OCI-LY1 (cell line): Measurements from ENCODE around the gene PTH1R.

Experiments used
- H2AFZ ChIP-seq: fragments of 200-600 bp; sonication (generic), shearing (Covaris generic); 2 replicates; pipeline ENCODE4 v1.6.0; 2014; ENCODE audit warnings: antibody characterized with exemption, mild to moderate bottlenecking, low read length
- H3F3A ChIP-seq: fragments of 200-600 bp; sonication (generic), shearing (Covaris generic); 2 replicates; pipeline ENCODE4 v1.6.0; 2014; ENCODE audit warnings: mild to moderate bottlenecking, antibody characterized with exemption, low read length, moderate library complexity; ENCODE audit not compliant: insufficient read depth
- H3K27ac ChIP-seq: fragments of 200-600 bp; sonication (generic); 2 replicates; pipeline ENCODE4 v1.5.1; 2014; ENCODE audit warnings: low read length, mixed run types, mild to moderate bottlenecking, low read depth; ENCODE audit not compliant: poor library complexity, severe bottlenecking
- H3K27me3 ChIP-seq: fragments of 200-600 bp; sonication (generic); 2 replicates; pipeline ENCODE4 v1.6.0; 2014; ENCODE audit warnings: antibody characterized with exemption, mild to moderate bottlenecking, low read length, moderate library complexity; ENCODE audit not compliant: insufficient read depth
- H3K36me3 ChIP-seq: fragments of 200-600 bp; sonication (generic); 2 replicates; pipeline ENCODE4 v1.6.1; 2014; ENCODE audit warnings: mild to moderate bottlenecking, antibody characterized with exemption, low read length, moderate library complexity, mixed read lengths; ENCODE audit not compliant: insufficient read depth
- H3K4me1 ChIP-seq: fragments of 200-600 bp; sonication (generic); 2 replicates; pipeline ENCODE4 v1.5.1; 2014; ENCODE audit warnings: mild to moderate bottlenecking, low read length, moderate library complexity; ENCODE audit not compliant: insufficient read depth, severe bottlenecking
- H3K4me2 ChIP-seq: fragments of 200-600 bp; sonication (generic), shearing (Covaris generic); 2 replicates; pipeline ENCODE4 v1.6.1; 2014; ENCODE audit warnings: low read length
- H3K4me3 ChIP-seq: fragments of 200-600 bp; sonication (generic); 2 replicates; pipeline ENCODE4 v1.5.1; 2014; ENCODE audit warnings: low read length, low read depth, mild to moderate bottlenecking, mixed read lengths; ENCODE audit not compliant: poor library complexity, severe bottlenecking
- H3K79me2 ChIP-seq: fragments of 200-600 bp; shearing (Covaris generic); 2 replicates; pipeline ENCODE4 v1.6.1; 2016; ENCODE audit warnings: mixed run types, low read length, mixed read lengths; ENCODE audit not compliant: insufficient read depth
- H3K9ac ChIP-seq: fragments of 200-600 bp; sonication (generic), shearing (Covaris generic); 2 replicates; pipeline ENCODE4 v1.6.1; 2014; ENCODE audit warnings: mild to moderate bottlenecking, low read length, mixed read lengths
- H3K9me2 ChIP-seq: fragments of 200-600 bp; sonication (generic), shearing (Covaris generic); 2 replicates; pipeline ENCODE4 v1.6.1; 2014; ENCODE audit warnings: low read depth, mild to moderate bottlenecking, low read length, mixed read lengths
- H3K9me3 ChIP-seq: fragments of 200-600 bp; shearing (Covaris generic); 2 replicates; pipeline ENCODE4 v1.6.1; 2014; ENCODE audit warnings: low read length, mixed read lengths
- H4K20me1 ChIP-seq: fragments of 200-600 bp; sonication (generic), shearing (Covaris generic); 2 replicates; pipeline ENCODE4 v1.6.0; 2016; ENCODE audit warnings: mild to moderate bottlenecking, low read length; ENCODE audit not compliant: insufficient read depth
- CTCF ChIP-seq: fragments of 200-600 bp; sonication (generic), shearing (Covaris generic); IDR thresholded peaks from 2 replicates; pipeline ENCODE4 v1.5.1; 2017; ENCODE audit warnings: mild to moderate bottlenecking, antibody characterized with exemption, low read length, moderate library complexity, mixed read lengths
- EZH2 ChIP-seq: fragments of 200-600 bp; sonication (generic), shearing (Covaris generic); IDR thresholded peaks from 2 replicates; pipeline ENCODE4 v1.8.0; 2017; ENCODE audit warnings: borderline replicate concordance, mixed run types, mild to moderate bottlenecking, antibody characterized with exemption, low read length, moderate library complexity, mixed read lengths

The PTH1R gene

GRCh38 chr3:46831316-46831715 lies 46.2 kb upstream of the PTH1R start:
- no peak for TF ChIP-seq EZH2
- no peak for TF ChIP-seq CTCF
- Histone ChIP-seq H3K9ac (no peak overlapping the region), H3K4me1 (no peaks in the 10 kb centered on the region), H3F3A (no peaks in the 10 kb centered on the region), H2AFZ (no peak overlapping the region), H3K9me3 (no peaks in the 10 kb centered on the region), H3K9me2 (no peaks in the 10 kb centered on the region), H3K4me3 (no peak overlapping the region), H4K20me1 (no peaks in the 10 kb centered on the region), H3K27ac (no peak overlapping the region), H3K36me3 (no peaks in the 10 kb centered on the region), H3K79me2 (no peaks in the 10 kb centered on the region), H3K27me3 (no peaks in the 10 kb centered on the region; the same call in 1 of the 2 replicates), H3K4me2 (no peak overlapping the region)

- TF ChIP-seq CTCF: no peak
- TF ChIP-seq EZH2: no peak
- no peaks in the 10 kb centered on the region for H3K9me2 ChIP-seq
- no peaks in the 10 kb centered on the region for H3K79me2 ChIP-seq
- no peak overlapping the region for H3K4me2 ChIP-seq
- H3K4me3 ChIP-seq: no peak overlapping the region
- no peak overlapping the region for H2AFZ ChIP-seq
- H3K9me3 ChIP-seq: no peaks in the 10 kb centered on the region
- no peak overlapping the region for H3K9ac ChIP-seq
- no peaks in the 10 kb centered on the region for H3K36me3 ChIP-seq
- no peak overlapping the region for H3K27ac ChIP-seq
- no peaks in the 10 kb centered on the region for H4K20me1 ChIP-seq
- no peaks in the 10 kb centered on the region for H3K4me1 ChIP-seq
- no peaks in the 10 kb centered on the region; the same call in 1 of the 2 replicates for H3K27me3 ChIP-seq
- no peaks in the 10 kb centered on the region for H3F3A ChIP-seq
Measured at GRCh38 chr3:46831841-46832240, 45.7 kb upstream of the PTH1R start.

GRCh38 chr3:46833346-46834300 lies 43.9 kb upstream of the PTH1R start:
- H3K4me1 ChIP-seq: no peaks in the 10 kb centered on the region
- no peaks in the 10 kb centered on the region; the same call in 1 of the 2 replicates for H3K9me3 ChIP-seq
- TF ChIP-seq CTCF (no peak), EZH2 (no peak)
- no peaks in the 10 kb centered on the region for H3K79me2 ChIP-seq
- H3K4me2 ChIP-seq: no peak overlapping the region
- no peaks in the 10 kb centered on the region; the same call in 1 of the 2 replicates for H3K27me3 ChIP-seq
- no peak overlapping the region for H3K4me3 ChIP-seq
- no peaks in the 10 kb centered on the region for H3K9me2 ChIP-seq
- H3K9ac ChIP-seq: no peak overlapping the region
- no peak overlapping the region for H3K27ac ChIP-seq
- no peaks in the 10 kb centered on the region for H3K36me3 ChIP-seq
- H3F3A ChIP-seq: no peaks in the 10 kb centered on the region
- H4K20me1 ChIP-seq: no peaks in the 10 kb centered on the region
- H2AFZ ChIP-seq: no peak overlapping the region
